DND-41 (cell line): ENCODE results near the gene ANKRD23.

Source experiments
- ATAC-seq: fragments of 200-7000 bp; cut with Tn5 transposase; 3 replicates; pipeline ENCODE4 v1.9.1; 2021; ENCODE audit warnings: low read depth; ENCODE audit not compliant: insufficient read depth
- DNase-seq: peaks from one replicate; pipeline ENCODE4 v3.0.0-alpha.2; 2020
- H2AFZ ChIP-seq: 2 replicates; pipeline ENCODE4 v1.6.0; 2012; ENCODE audit warnings: low read depth, low read length
- H3K27ac ChIP-seq: 2 replicates; pipeline ENCODE4 v1.5.1; 2012; ENCODE audit warnings: low read length, inconsistent platforms
- H3K27me3 ChIP-seq: fragments of 200-600 bp; sonication (generic); 2 replicates; pipeline ENCODE4 v1.6.0; 2012; ENCODE audit warnings: low read length, mild to moderate bottlenecking, inconsistent platforms; ENCODE audit not compliant: insufficient read depth, poor library complexity
- H3K36me3 ChIP-seq: 2 replicates; pipeline ENCODE4 v1.5.1; 2012; ENCODE audit warnings: low read length, inconsistent platforms; ENCODE audit not compliant: insufficient read depth
- H3K4me1 ChIP-seq: 2 replicates; pipeline ENCODE4 v1.5.1; 2012; ENCODE audit warnings: mild to moderate bottlenecking, low read length; ENCODE audit not compliant: insufficient read depth
- H3K4me2 ChIP-seq: 2 replicates; pipeline ENCODE4 v1.6.0; 2012; ENCODE audit warnings: mild to moderate bottlenecking, moderate library complexity, low read length, inconsistent platforms; ENCODE audit not compliant: insufficient read depth
- H3K4me3 ChIP-seq, 2 experiments: fragments of 200-600 bp in 1 of 2; shearing (Covaris generic) in 1 of 2; 2 replicates each; pipeline ENCODE4 v1.5.1; 2012 to 2016; ENCODE audit warnings: inconsistent platforms in 2 of 2, low read length in 2 of 2, mild to moderate bottlenecking in 2 of 2, low read depth in 1 of 2, moderate library complexity in 1 of 2
- H3K79me2 ChIP-seq: 2 replicates; pipeline ENCODE4 v1.6.0; 2012; ENCODE audit warnings: low read length, inconsistent platforms; ENCODE audit not compliant: insufficient read depth
- H3K9ac ChIP-seq: 2 replicates; pipeline ENCODE4 v1.6.0; 2012; ENCODE audit warnings: low read depth, mild to moderate bottlenecking, inconsistent platforms, low read length, moderate library complexity
- H3K9me3 ChIP-seq: 2 replicates; pipeline ENCODE4 v1.5.1; 2012; ENCODE audit warnings: low read length, moderate library complexity, mild to moderate bottlenecking, inconsistent platforms; ENCODE audit not compliant: insufficient read depth, severe bottlenecking
- H4K20me1 ChIP-seq: 2 replicates; pipeline ENCODE4 v1.6.0; 2012; ENCODE audit warnings: low read length; ENCODE audit not compliant: insufficient read depth
- CTCF ChIP-seq: IDR thresholded peaks from 2 replicates; pipeline ENCODE4 v1.5.1; 2012; ENCODE audit warnings: borderline replicate concordance, low read length, moderate library complexity, mild to moderate bottlenecking; ENCODE audit not compliant: poor library complexity, severe bottlenecking; ENCODE audit errors: extremely low read depth
- EZH2 ChIP-seq: IDR thresholded peaks from 3 replicates; pipeline ENCODE4 v1.6.1; 2012; ENCODE audit warnings: borderline replicate concordance, low read depth, mild to moderate bottlenecking, moderate library complexity, low read length, inconsistent platforms; ENCODE audit not compliant: severe bottlenecking

Gene ANKRD23

GRCh38 chr2:96853321-96853720, 9.5 kb upstream of the ANKRD23 start:
- Histone ChIP-seq H2AFZ (no peak overlapping the region), H3K36me3 (peaks cover 48% of the 10 kb centered on the region), H3K4me2 (no peak overlapping the region), H3K27ac (no peak overlapping the region), H4K20me1 (no peaks in the 10 kb centered on the region; the same call in 1 of the 2 replicates), H3K4me1 (peaks cover 20% of the 10 kb centered on the region), H3K9me3 (no peaks in the 10 kb centered on the region), H3K79me2 (peaks cover 36% of the 10 kb centered on the region), H3K4me3 (no peak overlapping the region), H3K9ac (no peak overlapping the region), H3K27me3 (no peaks in the 10 kb centered on the region)
- ATAC-seq (no peak), DNase-seq (no peak)
- no peak for TF ChIP-seq EZH2
- no peak for TF ChIP-seq CTCF

GRCh38 chr2:96852667-96853066, 8.8 kb upstream of the ANKRD23 start:
- Histone ChIP-seq H3K4me1 (peaks cover 20% of the 10 kb centered on the region), H3K27me3 (no peaks in the 10 kb centered on the region), H3K27ac (no peak overlapping the region), H2AFZ (no peak overlapping the region), H3K79me2 (peaks cover 36% of the 10 kb centered on the region), H4K20me1 (no peaks in the 10 kb centered on the region; the same call in 1 of the 2 replicates), H3K9ac (no peak overlapping the region), H3K4me3 (no peak overlapping the region), H3K36me3 (peaks cover 54% of the 10 kb centered on the region), H3K9me3 (no peaks in the 10 kb centered on the region), H3K4me2 (no peak overlapping the region)
- ATAC-seq = no peak
- TF ChIP-seq EZH2 (no peak), CTCF (no peak)
- no peak for DNase-seq

GRCh38 chr2:96848264-96848663, 4.4 kb upstream of the ANKRD23 start:
- DNase-seq = no peak

More at GRCh38 chr2:96848264-96848663, 4.4 kb upstream of the ANKRD23 start:
- no peak for ATAC-seq
- no peak overlapping the region; the same call in 1 of the 2 replicates for H3K9ac ChIP-seq
- H3K27ac ChIP-seq = no peak overlapping the region
- no peaks in the 10 kb centered on the region for H3K9me3 ChIP-seq
- no peaks in the 10 kb centered on the region; the same call in 1 of the 2 replicates for H4K20me1 ChIP-seq
- no peaks in the 10 kb centered on the region for H3K4me1 ChIP-seq
- H3K36me3 ChIP-seq = peaks cover 55% of the 10 kb centered on the region
- no peaks in the 10 kb centered on the region for H3K27me3 ChIP-seq
- TF ChIP-seq CTCF (no peak), EZH2 (no peak)
- no peak overlapping the region for H3K4me2 ChIP-seq
- H3K4me3 ChIP-seq = no peak overlapping the region
- H3K79me2 ChIP-seq = 0 out of 2 replicates have a peak, but pooled peaks cover 2% of the 10 kb centered on the region
- no peak overlapping the region for H2AFZ ChIP-seq
